Activated T-helper 2 cell treated with anti-CD3 and anti-CD28 coated beads, Interferon-gamma antibody, Interleukin-2, Interleukin-4, amounts not matched to agents 10 μg/mL and 5 μg/mL and 100 μg/mL, durations not matched to agents 14 hours and 24 hours and 36 hours (primary cell): ENCODE data around the gene GPSM1. TPM values are rescaled to one million over a fixed set of nuclear protein-coding genes. Genes with fewer than 3 reads are reported as not detected.
"Not testable (repeated sequence)": the region's sequence is repeated elsewhere in the genome, so short reads cannot be mapped to it uniquely, and the experiment has no call there.

Experiments used
- DNase-seq: peaks from one replicate; pipeline ENCODE4 v3.0.0; 2021; ENCODE audit warnings: low spot score
- H3K27ac Mint-ChIP-seq: one replicate; pipeline ENCODE4 v1.8.0; 2021; ENCODE audit warnings: mixed read lengths
- H3K27me3 Mint-ChIP-seq: one replicate; pipeline ENCODE4 v1.8.0; 2021; ENCODE audit warnings: low read depth, mixed read lengths
- H3K36me3 Mint-ChIP-seq: one replicate; pipeline ENCODE4 v1.8.0; 2021; ENCODE audit warnings: low read depth, mixed read lengths
- H3K4me1 Mint-ChIP-seq: one replicate; pipeline ENCODE4 v1.8.0; 2021; ENCODE audit warnings: low read depth, mixed read lengths
- H3K4me3 Mint-ChIP-seq: one replicate; pipeline ENCODE4 v1.8.0; 2021; ENCODE audit warnings: low read depth, mild to moderate bottlenecking, moderate library complexity, mixed read lengths
- H3K9me3 Mint-ChIP-seq: one replicate; pipeline ENCODE4 v1.8.0; 2021; ENCODE audit warnings: mixed read lengths
- intact Hi-C: fragments of 100-400 bp; cut with micrococcal nuclease; formaldehyde crosslinking; loops from one replicate; pipeline ENCODE4 v1.15.1; 2023
- total RNA-seq: library from RNA; stranded (reverse); gene quantifications from 2 replicates; pipeline ENCODE4 v1.2.3, GENCODE V29; 2022

The GPSM1 gene
- total RNA-seq, 1 donor from 2014 or later, result 25.8 TPM

DNA sequence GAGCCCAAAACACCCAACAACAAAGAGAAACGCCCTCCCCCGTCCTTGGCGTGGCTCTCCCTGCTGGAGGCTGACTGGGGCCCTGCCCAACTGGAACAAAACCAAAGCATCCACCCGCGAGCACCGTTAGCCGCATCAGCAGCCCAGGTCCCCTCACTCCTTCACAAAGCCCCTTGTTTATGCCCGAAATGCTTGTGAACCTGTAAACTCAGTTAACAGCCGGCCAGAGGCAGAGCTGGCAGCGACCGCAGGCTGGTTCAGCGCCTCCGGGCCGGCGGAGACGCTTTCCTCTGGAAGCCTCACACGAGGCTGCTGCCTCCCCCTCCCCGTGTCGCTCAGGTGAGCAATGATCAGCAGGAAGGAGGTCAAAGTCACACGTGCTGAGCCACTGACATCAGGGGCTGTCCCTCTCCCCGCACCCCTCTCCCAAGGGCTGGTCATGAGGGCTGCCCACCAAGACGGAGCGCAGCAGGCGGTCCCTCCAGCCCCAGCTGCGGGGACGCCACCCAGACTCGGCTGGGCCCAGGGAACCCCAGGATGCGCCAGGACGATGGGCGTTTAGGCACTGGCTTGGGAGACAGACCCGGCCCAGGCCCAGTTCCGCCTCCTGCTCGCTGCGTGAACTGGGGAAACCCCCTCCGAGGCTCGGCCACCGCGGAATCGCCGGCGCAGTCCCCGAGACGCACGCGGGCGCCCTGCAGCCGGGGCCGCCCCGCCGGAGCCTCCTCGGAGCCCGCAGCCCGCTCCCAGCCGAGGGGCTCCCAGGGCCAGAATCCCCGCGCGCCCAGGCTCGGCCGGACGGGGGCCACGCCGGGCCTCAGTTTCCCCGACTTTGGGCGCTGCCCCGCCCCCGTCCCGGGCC, 72.1 kb downstream of the GPSM1 start:
- peaks cover 25% of the 10 kb centered on the region for H3K4me1 Mint-ChIP-seq
- intact Hi-C loops, result loop anchor here (1.0 to 10.0 kb wide), 7 partner anchors 11 to 285 kb away; partner anchors contain the start of genes DNLZ, ENTR1, GPSM1 and INPP5E

DNA sequence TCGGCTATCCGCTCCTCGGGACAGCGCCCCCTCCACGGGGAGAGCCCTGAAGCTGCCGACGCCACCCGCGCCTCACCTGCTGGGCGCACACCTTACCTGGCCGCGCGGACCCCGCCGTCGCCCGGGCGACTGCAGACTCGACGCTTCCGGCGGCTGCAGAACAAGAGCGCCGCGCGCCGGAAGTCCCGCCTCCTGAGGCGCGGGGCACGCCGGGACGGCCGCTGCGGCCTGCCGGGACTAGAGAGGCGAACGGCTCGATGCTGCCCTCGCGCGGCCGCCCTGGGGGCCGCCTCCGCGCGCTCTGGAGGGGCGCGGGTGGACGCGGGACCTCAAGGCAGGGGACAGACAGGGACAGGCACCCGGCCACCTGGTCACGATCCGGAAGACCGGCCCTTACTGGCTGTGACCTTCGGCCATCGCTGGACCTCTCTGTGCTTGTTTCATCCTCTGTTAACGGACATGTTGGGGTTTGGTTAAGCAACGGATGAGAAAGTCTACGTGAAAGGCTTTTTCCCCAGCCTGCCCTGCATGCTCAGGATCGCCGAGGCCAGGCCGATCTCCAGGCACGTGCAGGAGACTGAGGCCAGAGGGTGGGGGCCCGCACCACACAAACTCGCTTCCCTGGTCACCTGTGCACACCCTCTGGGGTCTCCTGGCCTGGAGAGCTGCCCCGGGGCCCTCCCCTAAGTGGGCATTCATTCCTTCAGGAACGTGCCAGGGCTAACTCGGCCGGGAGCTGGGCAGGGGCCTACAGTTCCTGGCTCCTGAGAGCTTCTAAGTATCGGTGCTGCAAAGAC, 72.9 kb downstream of the GPSM1 start, which contains the start of gene SNAPC4:
TSS of gene SNAPC4 (minus strand) at position 133 of the 797 bp plus-strand sequence. CDS start 1,742 bp downstream, outside the sequence.
- intact Hi-C loops, result loop anchor here (1.0 to 10.0 kb wide), 7 partner anchors 10 to 285 kb away; partner anchors contain the start of genes DNLZ, ENTR1, GPSM1 and INPP5E
- Mint-ChIP-seq H3K4me1 (peaks cover 34% of the 10 kb centered on the region), H3K27me3 (no peaks in the 10 kb centered on the region), H3K27ac (peak within 1 kb of the TSS; percentile 64), H3K9me3 (no peaks in the 10 kb centered on the region), H3K36me3 (peaks cover 65% of the 10 kb centered on the region), H3K4me3 (peak within 1 kb of the TSS; percentile 84)
- DNase-seq, result peak; percentile 84

More for the DNA sequence above, 72.1 kb downstream of the GPSM1 start:
- Mint-ChIP-seq H3K9me3 (no peaks in the 10 kb centered on the region), H3K27ac (peak overlapping the region; percentile 64), H3K27me3 (no peaks in the 10 kb centered on the region), H3K36me3 (peaks cover 63% of the 10 kb centered on the region), H3K4me3 (peak overlapping the region; percentile 84)
- peak; percentile 39 for DNase-seq

DNA sequence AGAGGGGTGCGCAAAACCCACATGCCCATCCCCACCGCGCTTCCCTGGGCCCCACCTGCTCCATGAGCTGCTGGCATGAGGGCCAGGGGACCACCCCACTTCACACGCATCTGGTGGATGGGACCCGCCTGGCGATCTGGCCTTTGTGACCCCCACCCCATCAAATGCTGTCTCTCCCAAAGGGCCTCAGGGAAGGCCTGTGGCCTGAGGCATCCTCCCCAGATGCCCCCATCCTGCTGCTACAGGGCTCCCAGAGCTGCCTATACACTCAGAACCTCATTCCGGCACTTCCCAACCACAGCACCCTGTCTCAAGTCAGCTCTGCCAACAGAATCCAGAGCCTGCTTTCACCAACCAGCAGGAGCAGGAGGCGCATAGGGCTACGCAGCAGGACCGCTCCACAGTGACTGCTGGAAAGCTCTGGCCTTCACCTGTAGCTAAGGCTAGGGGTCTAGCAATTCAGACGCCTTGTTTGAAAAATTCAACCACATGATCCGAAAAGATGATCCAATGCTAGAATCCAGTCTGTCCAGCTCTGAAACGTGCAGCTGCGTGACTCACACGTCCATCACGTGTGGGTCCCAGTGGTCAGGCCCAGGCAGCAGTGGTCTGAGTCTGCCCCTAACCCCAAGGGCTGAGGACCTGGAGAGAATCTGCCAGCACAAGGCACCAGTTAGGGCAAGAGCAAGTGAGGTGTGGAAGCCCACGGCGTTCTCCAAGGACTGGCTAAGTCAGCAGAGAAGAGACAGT, 74.0 kb downstream of the GPSM1 start:
- Mint-ChIP-seq H3K27me3 (no peaks in the 10 kb centered on the region), H3K27ac (peak overlapping the region; percentile 57), H3K9me3 (no peaks in the 10 kb centered on the region), H3K4me3 (peak overlapping the region; percentile 37), H3K4me1 (peaks cover 37% of the 10 kb centered on the region), H3K36me3 (peaks cover 66% of the 10 kb centered on the region)
- no peak for DNase-seq
- intact Hi-C loops, result loop anchor here (2.0 to 10.0 kb wide), 5 partner anchors 37 to 287 kb away; partner anchors contain the start of genes GPSM1, INPP5E, SEC16A and TMEM250

DNA sequence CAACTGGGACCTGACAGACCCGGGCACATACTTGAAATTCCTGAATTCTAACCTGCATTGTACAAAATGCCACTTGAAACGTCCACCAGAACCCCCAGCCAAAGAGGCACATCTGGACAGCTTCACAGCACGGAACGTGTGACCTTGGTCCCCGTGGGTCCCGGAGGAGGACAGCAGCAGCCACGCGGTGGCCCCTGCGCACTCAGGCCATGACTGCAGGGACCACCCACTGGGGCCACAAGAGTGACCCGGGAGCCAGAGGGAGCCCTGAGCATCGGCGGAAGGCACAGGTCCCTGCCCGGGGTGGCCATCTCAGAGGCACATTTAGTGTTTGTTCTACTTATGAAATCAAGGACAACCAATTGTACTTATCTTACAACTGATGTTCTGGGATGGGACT, 74.7 kb downstream of the GPSM1 start:
- Mint-ChIP-seq H3K9me3 (no peaks in the 10 kb centered on the region), H3K4me1 (peaks cover 37% of the 10 kb centered on the region), H3K36me3 (peaks cover 64% of the 10 kb centered on the region), H3K4me3 (no peak overlapping the region), H3K27me3 (no peaks in the 10 kb centered on the region), H3K27ac (peak overlapping the region; percentile 52)
- intact Hi-C loops, result loop anchor here (2.0 to 10.0 kb wide), 5 partner anchors 17 to 287 kb away; partner anchors contain the start of genes GPSM1, SEC16A and TMEM250
- no peak for DNase-seq

DNA sequence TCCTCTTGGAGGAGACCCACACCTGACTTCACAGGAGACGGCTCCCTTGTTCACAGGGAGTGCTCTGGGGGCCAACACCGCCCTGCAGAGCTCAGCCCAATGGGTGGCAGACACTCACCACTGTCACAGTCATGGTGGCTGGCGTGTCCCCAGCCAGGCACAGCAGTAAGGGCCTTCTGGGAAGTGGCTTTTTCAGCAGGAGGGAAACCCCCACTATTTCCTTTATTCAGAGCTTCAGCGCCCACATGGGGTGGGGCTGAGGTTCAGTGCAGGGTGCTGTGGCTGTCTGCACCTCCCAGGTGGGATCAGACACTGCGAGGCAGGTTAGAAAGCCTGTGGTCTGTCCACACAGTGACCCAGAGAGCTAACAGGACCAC, 76.2 kb downstream of the GPSM1 start:
- Mint-ChIP-seq H3K27ac (peak overlapping the region; percentile 86), H3K27me3 (no peaks in the 10 kb centered on the region), H3K4me3 (peak overlapping the region; percentile 56), H3K36me3 (peaks cover 70% of the 10 kb centered on the region), H3K9me3 (no peaks in the 10 kb centered on the region), H3K4me1 (peaks cover 37% of the 10 kb centered on the region)
- intact Hi-C loops, result loop anchor here (2.0 to 10.0 kb wide), 5 partner anchors 19 to 289 kb away; partner anchors contain the start of genes GPSM1, SEC16A and TMEM250
- peak; percentile 64 for DNase-seq

DNA sequence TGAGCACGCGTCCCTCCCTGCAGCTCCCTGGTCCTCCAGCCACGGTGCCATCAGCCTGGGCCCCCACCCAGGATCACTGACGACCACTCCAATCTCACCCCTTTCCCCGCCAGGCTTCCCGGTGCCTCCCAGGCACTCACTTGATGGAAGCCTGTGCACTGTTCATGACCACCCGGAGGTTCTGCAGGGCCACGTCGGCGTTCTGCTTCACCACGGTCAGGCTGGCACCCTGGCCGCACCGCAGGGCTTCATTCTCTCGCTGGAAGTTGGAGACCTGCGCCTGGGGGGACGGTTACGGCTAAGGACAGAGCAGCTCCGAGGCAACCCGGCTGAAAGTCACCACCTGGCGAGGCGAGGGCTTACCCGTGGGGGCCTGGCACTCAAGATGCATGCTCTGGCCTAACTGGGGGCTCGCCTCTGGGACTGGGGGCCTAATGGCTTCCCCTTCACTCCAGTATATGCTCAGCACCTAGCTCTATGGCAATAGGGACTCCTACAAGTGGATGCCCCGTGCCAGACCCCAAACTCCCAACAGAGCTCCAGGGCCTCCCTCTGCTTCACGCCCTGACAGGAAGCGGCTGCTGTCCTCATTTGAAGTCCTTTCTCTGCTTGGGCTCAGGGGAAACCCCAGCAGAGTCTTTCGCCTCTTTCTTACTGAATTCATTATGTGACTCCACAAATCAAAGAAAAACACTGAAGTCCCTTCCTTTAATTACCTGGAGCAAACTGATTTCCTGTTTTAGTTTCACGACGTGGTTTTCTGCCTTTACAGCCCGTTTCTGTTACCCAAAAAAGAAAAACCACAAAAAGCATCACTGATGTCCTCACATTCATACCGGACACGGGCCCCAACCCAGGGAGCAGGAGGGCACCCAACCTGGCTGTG, 76.8 kb downstream of the GPSM1 start:
- peak overlapping the region; percentile 86 for H3K27ac Mint-ChIP-seq
- peaks cover 36% of the 10 kb centered on the region for H3K4me1 Mint-ChIP-seq
- intact Hi-C loops, result loop anchor here (2.0 to 10.0 kb wide), 5 partner anchors 19 to 289 kb away; partner anchors contain the start of genes GPSM1, SEC16A and TMEM250
- H3K4me3 Mint-ChIP-seq, result peak overlapping the region; percentile 56
- no peak for DNase-seq
- peaks cover 69% of the 10 kb centered on the region for H3K36me3 Mint-ChIP-seq
- no peaks in the 10 kb centered on the region for H3K27me3 Mint-ChIP-seq
- no peaks in the 10 kb centered on the region for H3K9me3 Mint-ChIP-seq

DNA sequence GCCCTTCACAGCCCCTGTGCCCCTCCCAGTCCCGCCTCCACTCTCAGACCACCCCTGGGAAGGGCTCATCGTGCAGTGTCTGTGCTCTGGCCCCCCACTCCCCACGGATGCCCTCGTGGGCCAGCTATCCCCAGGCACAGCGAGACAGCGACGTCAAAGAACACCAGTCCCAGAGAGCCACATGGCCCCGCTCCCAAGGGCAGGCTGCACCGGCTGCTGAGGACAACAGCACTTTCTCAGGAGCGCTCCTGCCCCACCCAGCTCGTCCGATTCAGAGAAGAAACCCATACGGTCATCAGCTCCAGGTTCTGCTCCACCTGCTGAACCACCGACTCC, 77.4 kb downstream of the GPSM1 start:
- H3K27me3 Mint-ChIP-seq, result no peaks in the 10 kb centered on the region
- H3K9me3 Mint-ChIP-seq, result no peaks in the 10 kb centered on the region
- intact Hi-C loops, result loop anchor here (5.0 to 10.0 kb wide), 4 partner anchors 78 to 290 kb away; partner anchors contain the start of genes GPSM1, SEC16A and TMEM250
- DNase-seq, result no peak
- peak overlapping the region; percentile 86 for H3K27ac Mint-ChIP-seq
- peaks cover 72% of the 10 kb centered on the region for H3K36me3 Mint-ChIP-seq
- H3K4me3 Mint-ChIP-seq, result peak overlapping the region; percentile 22
- H3K4me1 Mint-ChIP-seq, result peaks cover 40% of the 10 kb centered on the region

DNA sequence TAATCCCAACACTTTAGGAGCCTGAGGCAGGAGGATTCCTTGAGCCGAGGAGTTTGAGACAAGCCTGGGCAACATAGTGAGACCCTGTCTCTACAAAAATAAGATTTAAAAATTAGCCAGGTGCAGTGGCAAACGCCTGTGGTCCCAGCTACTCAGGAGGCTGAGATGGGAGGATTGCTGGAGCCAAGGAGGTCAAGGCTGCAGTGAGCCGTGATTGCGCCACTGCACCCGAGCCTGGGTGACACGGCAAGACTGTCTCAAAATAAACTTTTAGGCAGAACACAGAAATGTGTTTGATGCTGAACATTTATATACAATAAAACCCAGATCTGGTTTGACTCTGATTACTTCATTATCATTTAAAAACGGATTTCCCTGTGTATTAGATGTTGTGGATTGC, 78.1 kb downstream of the GPSM1 start:
- H3K27ac Mint-ChIP-seq, result no peak overlapping the region
- H3K27me3 Mint-ChIP-seq, result no peaks in the 10 kb centered on the region
- peaks cover 42% of the 10 kb centered on the region for H3K4me1 Mint-ChIP-seq
- no peak for DNase-seq
- no peaks in the 10 kb centered on the region for H3K9me3 Mint-ChIP-seq
- no peak overlapping the region for H3K4me3 Mint-ChIP-seq
- intact Hi-C loops, result loop anchor here (10.0 kb wide), 3 partner anchors 81 to 291 kb away; partner anchors contain the start of genes GPSM1 and TMEM250
- H3K36me3 Mint-ChIP-seq, result peaks cover 75% of the 10 kb centered on the region

DNA sequence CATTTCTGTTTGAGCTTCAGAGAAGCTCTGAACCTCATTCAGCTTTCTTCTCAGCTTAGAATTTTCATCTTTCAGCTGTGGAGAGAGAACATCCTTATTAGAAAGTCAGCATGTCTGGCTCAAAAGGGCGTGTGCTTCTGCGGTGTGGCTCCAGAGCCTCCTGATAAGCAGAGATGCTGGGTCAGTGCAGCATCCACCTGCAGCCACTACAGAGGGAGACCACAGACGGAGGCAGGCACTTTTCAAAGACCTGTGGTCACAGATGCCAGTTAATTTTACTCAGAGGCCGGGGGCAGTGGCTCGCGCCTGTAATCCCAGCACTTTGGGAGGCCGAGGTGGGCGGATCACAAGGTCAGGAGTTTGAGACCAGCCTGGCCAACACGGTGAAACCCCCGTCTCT, 78.6 kb downstream of the GPSM1 start:
- Mint-ChIP-seq H3K4me1 (peaks cover 42% of the 10 kb centered on the region), H3K36me3 (peaks cover 75% of the 10 kb centered on the region)
- intact Hi-C loops, result loop anchor here (10.0 kb wide), 3 partner anchors 81 to 291 kb away; partner anchors contain the start of genes GPSM1 and TMEM250
- DNase-seq, H3K4me3 Mint-ChIP-seq, H3K9me3 Mint-ChIP-seq, H3K27ac Mint-ChIP-seq, H3K27me3 Mint-ChIP-seq: not testable (repeated sequence)

DNA sequence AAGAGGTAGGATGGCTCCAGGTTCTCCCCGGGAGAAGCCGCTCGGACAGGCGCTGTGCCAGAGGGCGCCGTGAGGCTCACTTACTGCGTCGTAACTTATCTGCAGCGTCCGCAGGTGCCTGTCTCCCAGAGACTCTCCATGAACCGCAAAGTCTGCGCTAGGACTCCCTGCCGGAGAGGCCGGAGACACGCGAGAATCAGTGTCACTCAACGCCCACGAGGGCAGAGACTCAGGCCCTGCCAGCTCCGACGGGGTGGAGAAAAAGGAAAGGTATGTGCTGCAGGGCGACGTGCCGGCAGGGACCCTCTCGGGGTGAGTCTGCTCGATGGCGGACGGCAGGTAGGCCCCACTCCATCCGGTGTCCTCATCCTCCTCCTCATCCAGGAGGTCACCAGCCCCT, 79.7 kb downstream of the GPSM1 start:
- Mint-ChIP-seq H3K4me1 (peaks cover 50% of the 10 kb centered on the region), H3K36me3 (peaks cover 77% of the 10 kb centered on the region)
- intact Hi-C loops, result loop anchor here (10.0 kb wide), 3 partner anchors 82 to 292 kb away; partner anchors contain the start of genes GPSM1 and TMEM250
- H3K27ac Mint-ChIP-seq, H3K27me3 Mint-ChIP-seq, H3K9me3 Mint-ChIP-seq, DNase-seq, H3K4me3 Mint-ChIP-seq: not testable (repeated sequence)

DNA sequence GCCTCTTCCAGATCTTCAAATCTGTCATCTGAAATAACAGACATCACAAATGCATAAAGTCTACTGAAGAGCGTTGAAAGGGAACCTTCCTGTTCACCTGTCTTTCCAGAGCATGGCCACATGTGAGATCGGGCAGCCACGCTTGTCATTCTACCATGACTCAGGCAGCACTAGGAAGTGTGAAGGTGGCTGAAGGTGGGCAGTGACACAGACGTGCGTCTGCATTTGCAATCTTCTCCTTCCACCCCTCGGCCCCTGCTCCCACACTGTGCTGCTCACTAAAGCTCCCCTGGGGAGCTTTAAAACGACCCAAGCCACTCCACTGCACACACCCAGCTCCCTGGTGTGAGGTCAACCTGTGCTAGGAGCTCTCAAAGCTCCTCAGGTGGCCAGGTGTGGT, 80.6 kb downstream of the GPSM1 start:
- Mint-ChIP-seq H3K27ac (no peak overlapping the region), H3K4me3 (peak overlapping the region; percentile 11)

More for the DNA sequence above, 80.6 kb downstream of the GPSM1 start:
- DNase-seq, result no peak
- Mint-ChIP-seq H3K27me3 (no peaks in the 10 kb centered on the region), H3K36me3 (peaks cover 76% of the 10 kb centered on the region), H3K9me3 (no peaks in the 10 kb centered on the region), H3K4me1 (peaks cover 54% of the 10 kb centered on the region)
- intact Hi-C loops, result loop anchor here (10.0 kb wide), 3 partner anchors 83 to 293 kb away; partner anchors contain the start of genes GPSM1 and TMEM250
